ENCODE measurements around the gene FANCC.
A peak's percentile ranks its signal among the peaks of the same experiment; 100 is the strongest.
"Not testable (repeated sequence)": the region's sequence is repeated elsewhere in the genome, so short reads cannot be mapped to it uniquely, and the experiment has no call there.

FANCC gene

GRCh38 chr9:95342571-95342970, 25.1 kb upstream of the FANCC start:
- ATAC-seq (ENCODE audit: low read depth) (no peak), DNase-seq (ENCODE audit: low spot score in 2 of 2) (no peak)
- H3K9me3 Mint-ChIP-seq = no peaks in the 10 kb centered on the region
- no peak overlapping the region for H3K4me3 Mint-ChIP-seq
- no peaks in the 10 kb centered on the region for H3K36me3 Mint-ChIP-seq
- H3K4me1 Mint-ChIP-seq = no peaks in the 10 kb centered on the region
- H3K27ac Mint-ChIP-seq = no peak overlapping the region
- H3K27me3 Mint-ChIP-seq = peaks cover 12% of the 10 kb centered on the region

GRCh38 chr9:95341293-95341962, 23.9 kb upstream of the FANCC start:
- ATAC-seq (ENCODE audit: low read depth) = no peak
- no peaks in the 10 kb centered on the region for H3K4me1 Mint-ChIP-seq

GRCh38 chr9:95338243-95338642, 20.7 kb upstream of the FANCC start:
- Mint-ChIP-seq H3K27me3 (peaks cover 7% of the 10 kb centered on the region), H3K9me3 (no peaks in the 10 kb centered on the region), H3K36me3 (no peaks in the 10 kb centered on the region), H3K4me1 (no peaks in the 10 kb centered on the region), H3K27ac (no peak overlapping the region), H3K4me3 (no peak overlapping the region)
- no peak for ATAC-seq (ENCODE audit: low read depth)
- DNase-seq (ENCODE audit: low spot score in 2 of 2) = no peak

More at GRCh38 chr9:95341293-95341962, 23.9 kb upstream of the FANCC start:
- Mint-ChIP-seq H3K27me3 (peaks cover 7% of the 10 kb centered on the region), H3K27ac (no peak overlapping the region), H3K4me3 (no peak overlapping the region), H3K9me3 (no peaks in the 10 kb centered on the region), H3K36me3 (no peaks in the 10 kb centered on the region)
- DNase-seq (ENCODE audit: low spot score in 2 of 2) = no peak

GRCh38 chr9:95336281-95336680, 18.8 kb upstream of the FANCC start:
- no peaks in the 10 kb centered on the region for H3K4me1 Mint-ChIP-seq
- peaks cover 9% of the 10 kb centered on the region for H3K27me3 Mint-ChIP-seq
- H3K4me3 Mint-ChIP-seq = no peak overlapping the region
- DNase-seq (ENCODE audit: low spot score in 2 of 2) (no peak), ATAC-seq (ENCODE audit: low read depth) (peak; percentile 54)
- H3K36me3 Mint-ChIP-seq = no peaks in the 10 kb centered on the region
- no peak overlapping the region for H3K27ac Mint-ChIP-seq
- H3K9me3 Mint-ChIP-seq = no peaks in the 10 kb centered on the region

GRCh38 chr9:95333426-95333825, 15.9 kb upstream of the FANCC start:
- no peaks in the 10 kb centered on the region for H3K36me3 Mint-ChIP-seq
- ATAC-seq (ENCODE audit: low read depth) (no peak), DNase-seq (ENCODE audit: low spot score in 2 of 2) (no peak)
- no peak overlapping the region for H3K4me3 Mint-ChIP-seq
- H3K27me3 Mint-ChIP-seq = peaks cover 7% of the 10 kb centered on the region
- no peaks in the 10 kb centered on the region for H3K9me3 Mint-ChIP-seq
- no peaks in the 10 kb centered on the region for H3K4me1 Mint-ChIP-seq
- H3K27ac Mint-ChIP-seq = no peak overlapping the region

- H3K9me3 Mint-ChIP-seq = no peaks in the 10 kb centered on the region
- DNase-seq (ENCODE audit: low spot score in 2 of 2) = no peak
- H3K4me1 Mint-ChIP-seq = no peaks in the 10 kb centered on the region
- H3K27me3 Mint-ChIP-seq = peaks cover 6% of the 10 kb centered on the region
- H3K4me3 Mint-ChIP-seq = no peak overlapping the region
- no peak overlapping the region for H3K27ac Mint-ChIP-seq
- no peaks in the 10 kb centered on the region for H3K36me3 Mint-ChIP-seq
- ATAC-seq (ENCODE audit: low read depth) = no peak
Observed at GRCh38 chr9:95332860-95333259, 15.4 kb upstream of the FANCC start.

GRCh38 chr9:95330720-95331404, 13.4 kb upstream of the FANCC start:
- Mint-ChIP-seq H3K4me1 (no peaks in the 10 kb centered on the region), H3K36me3 (peaks cover 2% of the 10 kb centered on the region), H3K27me3 (peaks cover 8% of the 10 kb centered on the region), H3K4me3 (no peak overlapping the region), H3K27ac (no peak overlapping the region), H3K9me3 (peaks cover 2% of the 10 kb centered on the region)
- no peak for DNase-seq (ENCODE audit: low spot score in 2 of 2)
- ATAC-seq (ENCODE audit: low read depth) = no peak

GRCh38 chr9:95329061-95329460, 11.6 kb upstream of the FANCC start:
- not testable (repeated sequence) for H3K27ac Mint-ChIP-seq; H3K9me3 Mint-ChIP-seq; H3K36me3 Mint-ChIP-seq; ATAC-seq (ENCODE audit: low read depth); H3K4me3 Mint-ChIP-seq; DNase-seq (ENCODE audit: low spot score in 2 of 2); H3K27me3 Mint-ChIP-seq; H3K4me1 Mint-ChIP-seq

- no peaks in the 10 kb centered on the region for H3K4me1 Mint-ChIP-seq
- peaks cover 3% of the 10 kb centered on the region for H3K9me3 Mint-ChIP-seq
- peaks cover 2% of the 10 kb centered on the region for H3K36me3 Mint-ChIP-seq
- H3K4me3 Mint-ChIP-seq = no peak overlapping the region
- no peak for DNase-seq (ENCODE audit: low spot score in 2 of 2)
- ATAC-seq (ENCODE audit: low read depth) = no peak
- H3K27ac Mint-ChIP-seq = no peak overlapping the region
- H3K27me3 Mint-ChIP-seq = peaks cover 4% of the 10 kb centered on the region
Observed at GRCh38 chr9:95327239-95327865, 9.8 kb upstream of the FANCC start.

GRCh38 chr9:95325221-95325620, 7.7 kb upstream of the FANCC start:
- H3K36me3 Mint-ChIP-seq = peaks cover 2% of the 10 kb centered on the region
- peaks cover 1% of the 10 kb centered on the region for H3K27me3 Mint-ChIP-seq
- no peak overlapping the region for H3K27ac Mint-ChIP-seq
- peaks cover 3% of the 10 kb centered on the region for H3K9me3 Mint-ChIP-seq
- no peak for ATAC-seq (ENCODE audit: low read depth)
- H3K4me1 Mint-ChIP-seq = no peaks in the 10 kb centered on the region
- no peak for DNase-seq (ENCODE audit: low spot score in 2 of 2)
- no peak overlapping the region for H3K4me3 Mint-ChIP-seq

GRCh38 chr9:95317893-95318211, 343 bp upstream of the FANCC start:
- DNase-seq (ENCODE audit: low spot score in 2 of 2) (no peak), ATAC-seq (ENCODE audit: low read depth) (no peak)
- Mint-ChIP-seq H3K9me3 (no peaks in the 10 kb centered on the region), H3K4me3 (peak overlapping the region; percentile 94), H3K4me1 (peaks cover 3% of the 10 kb centered on the region), H3K27me3 (no peaks in the 10 kb centered on the region), H3K27ac (peak overlapping the region; percentile 94), H3K36me3 (no peaks in the 10 kb centered on the region)

GRCh38 chr9:95316794-95317118, 753 bp downstream of the FANCC start:
- DNase-seq (ENCODE audit: low spot score in 2 of 2) (no peak), ATAC-seq (ENCODE audit: low read depth) (peak; percentile 26)
- H3K27me3 Mint-ChIP-seq = peaks cover 3% of the 10 kb centered on the region
- no peaks in the 10 kb centered on the region for H3K9me3 Mint-ChIP-seq
- peaks cover 6% of the 10 kb centered on the region for H3K4me1 Mint-ChIP-seq
- H3K4me3 Mint-ChIP-seq = peak overlapping the region; percentile 94
- no peaks in the 10 kb centered on the region for H3K36me3 Mint-ChIP-seq
- H3K27ac Mint-ChIP-seq = peak overlapping the region; percentile 94

GRCh38 chr9:95316274-95316673, 1.2 kb downstream of the FANCC start:
- Mint-ChIP-seq H3K4me1 (peaks cover 6% of the 10 kb centered on the region), H3K36me3 (no peaks in the 10 kb centered on the region), H3K27ac (peak overlapping the region; percentile 94), H3K27me3 (peaks cover 3% of the 10 kb centered on the region), H3K9me3 (no peaks in the 10 kb centered on the region), H3K4me3 (peak overlapping the region; percentile 94)
- DNase-seq (ENCODE audit: low spot score in 2 of 2) (no peak), ATAC-seq (ENCODE audit: low read depth) (no peak)

GRCh38 chr9:95315108-95315746, 2.3 kb downstream of the FANCC start:
- peaks cover 3% of the 10 kb centered on the region for H3K27me3 Mint-ChIP-seq
- no peak for ATAC-seq (ENCODE audit: low read depth)
- no peak for DNase-seq (ENCODE audit: low spot score in 2 of 2)
- H3K36me3 Mint-ChIP-seq = no peaks in the 10 kb centered on the region
- H3K4me1 Mint-ChIP-seq = peaks cover 6% of the 10 kb centered on the region
- no peak overlapping the region for H3K27ac Mint-ChIP-seq
- H3K4me3 Mint-ChIP-seq = no peak overlapping the region
- no peaks in the 10 kb centered on the region for H3K9me3 Mint-ChIP-seq
